HL-60 (cell line): Measurements from ENCODE around the gene FXR2.

Experiments
- DNase-seq, 2 experiments: peaks; one replicate each; pipeline ENCODE4 v3.0.0-alpha.2; 2010 to 2020; ENCODE audit warnings: low read depth in 1 of 2, low spot score in 1 of 2
- H3K27ac ChIP-seq: fragments of 250-450 bp; sonication (Bioruptor Pico); replicated peaks from 2 replicates; pipeline ENCODE4 v1.5.1; 2020; ENCODE audit warnings: mild to moderate bottlenecking, moderate library complexity
- H3K27me3 ChIP-seq: fragments of 250-450 bp; sonication (Bioruptor Pico); 2 replicates; pipeline ENCODE4 v1.5.1; 2021; ENCODE audit warnings: mild to moderate bottlenecking, moderate library complexity; ENCODE audit not compliant: insufficient read depth, poor library complexity, severe bottlenecking
- H3K4me3 ChIP-seq: replicated peaks from 2 replicates; pipeline ENCODE4 v1.5.1; 2011; ENCODE audit warnings: mild to moderate bottlenecking, control low read depth, low read length; ENCODE audit not compliant: insufficient read depth
- CTCF ChIP-seq: IDR thresholded peaks from one replicate; pipeline ENCODE4 v1.5.1; 2011; ENCODE audit warnings: low read length, control low read depth, inconsistent platforms; ENCODE audit not compliant: insufficient read depth
- GABPA ChIP-seq: IDR thresholded peaks from 2 replicates; pipeline ENCODE4 v1.6.1; 2012; ENCODE audit warnings: low read depth
- POLR2AphosphoS5 ChIP-seq: IDR thresholded peaks from 2 replicates; pipeline ENCODE4 v1.6.1; 2012; ENCODE audit warnings: low read depth
- REST ChIP-seq: IDR thresholded peaks from 2 replicates; pipeline ENCODE4 v1.6.1; 2012; ENCODE audit warnings: low read depth; ENCODE audit not compliant: insufficient replicate concordance
- SPI1 ChIP-seq: IDR thresholded peaks from 2 replicates; pipeline ENCODE4 v1.6.1; 2012; ENCODE audit warnings: low read depth, mild to moderate bottlenecking, borderline replicate concordance

FXR2 gene

GRCh38 chr17:7612294-7612640 lies 2.4 kb downstream of the FXR2 start:
- Histone ChIP-seq H3K27me3 (no peaks in the 10 kb centered on the region), H3K4me3 (no peak overlapping the region), H3K27ac (no peak overlapping the region)
- TF ChIP-seq REST = no peak
- TF ChIP-seq CTCF = no peak
- TF ChIP-seq POLR2AphosphoS5 = no peak
- TF ChIP-seq GABPA = no peak
- TF ChIP-seq SPI1 = no peak
- DNase-seq = no peak

GRCh38 chr17:7611635-7612293 lies 2.9 kb downstream of the FXR2 start:
- no peak overlapping the region for H3K27ac ChIP-seq
- no peaks in the 10 kb centered on the region for H3K27me3 ChIP-seq
- H3K4me3 ChIP-seq = no peak overlapping the region
- DNase-seq = no peak
- TF ChIP-seq SPI1 = no peak
- no peak for TF ChIP-seq CTCF
- TF ChIP-seq POLR2AphosphoS5 = no peak
- TF ChIP-seq REST = no peak
- TF ChIP-seq GABPA = no peak

GRCh38 chr17:7610641-7611040 lies 4.1 kb downstream of the FXR2 start:
- Histone ChIP-seq H3K27me3 (no peaks in the 10 kb centered on the region), H3K27ac (no peak overlapping the region), H3K4me3 (no peak overlapping the region)
- no peak for TF ChIP-seq SPI1
- TF ChIP-seq GABPA = no peak
- TF ChIP-seq REST = no peak
- TF ChIP-seq CTCF = no peak
- no peak for TF ChIP-seq POLR2AphosphoS5
- no peak for DNase-seq
